ENCODE measurements around the gene GPR107.

The GPR107 gene

GRCh38 chr9:130101915-130102314 lies 48.2 kb downstream of the GPR107 start:
- TF ChIP-seq, protein P1, sequence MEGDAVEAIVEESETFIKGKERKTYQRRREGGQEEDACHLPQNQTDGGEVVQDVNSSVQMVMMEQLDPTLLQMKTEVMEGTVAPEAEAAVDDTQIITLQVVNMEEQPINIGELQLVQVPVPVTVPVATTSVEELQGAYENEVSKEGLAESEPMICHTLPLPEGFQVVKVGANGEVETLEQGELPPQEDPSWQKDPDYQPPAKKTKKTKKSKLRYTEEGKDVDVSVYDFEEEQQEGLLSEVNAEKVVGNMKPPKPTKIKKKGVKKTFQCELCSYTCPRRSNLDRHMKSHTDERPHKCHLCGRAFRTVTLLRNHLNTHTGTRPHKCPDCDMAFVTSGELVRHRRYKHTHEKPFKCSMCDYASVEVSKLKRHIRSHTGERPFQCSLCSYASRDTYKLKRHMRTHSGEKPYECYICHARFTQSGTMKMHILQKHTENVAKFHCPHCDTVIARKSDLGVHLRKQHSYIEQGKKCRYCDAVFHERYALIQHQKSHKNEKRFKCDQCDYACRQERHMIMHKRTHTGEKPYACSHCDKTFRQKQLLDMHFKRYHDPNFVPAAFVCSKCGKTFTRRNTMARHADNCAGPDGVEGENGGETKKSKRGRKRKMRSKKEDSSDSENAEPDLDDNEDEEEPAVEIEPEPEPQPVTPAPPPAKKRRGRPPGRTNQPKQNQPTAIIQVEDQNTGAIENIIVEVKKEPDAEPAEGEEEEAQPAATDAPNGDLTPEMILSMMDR (IDR thresholded peaks at IDR 0.05; ENCODE audit: low read depth, low read length) = no peak
- no peak for DNase-seq (ENCODE audit: extremely low read depth, low read depth)

DNA sequence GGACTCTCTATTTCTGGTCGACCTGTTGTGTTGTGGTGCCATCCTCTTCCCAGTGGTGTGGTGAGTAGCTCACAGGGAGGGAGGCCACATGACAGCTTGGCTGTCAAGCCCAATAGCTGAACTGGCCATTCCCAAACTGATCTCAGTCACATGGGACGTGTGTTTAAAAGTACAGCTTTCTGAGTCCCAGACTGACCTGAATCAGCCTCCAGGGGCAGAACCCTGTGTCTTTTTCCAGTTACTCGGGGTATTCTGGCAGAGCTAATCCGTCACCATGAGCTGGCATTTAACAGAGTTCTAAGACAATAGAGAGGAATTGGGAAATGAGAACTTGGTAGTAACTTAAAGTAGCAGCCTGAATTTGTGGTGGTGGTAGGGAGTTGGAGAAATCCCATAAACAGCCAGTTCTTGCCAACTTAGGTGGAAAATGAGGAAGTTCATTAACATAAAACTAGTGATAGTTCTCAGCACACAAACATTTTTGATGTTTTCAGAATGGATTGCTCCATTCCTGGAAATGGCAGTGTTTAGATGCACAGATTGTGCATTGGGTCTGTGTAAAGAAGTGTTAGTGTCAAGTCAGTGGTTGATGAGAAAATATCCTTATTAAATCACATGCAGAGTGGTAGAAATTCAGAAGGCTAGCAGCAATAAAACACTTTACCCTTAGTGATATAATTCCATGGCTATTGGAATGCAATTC lies 50.9 kb downstream of the GPR107 start:
- no peak for DNase-seq (ENCODE audit: extremely low read depth, low read depth)
- TF ChIP-seq, protein P1 (IDR thresholded peaks at IDR 0.05; ENCODE audit: low read depth, low read length) = no peak

DNA sequence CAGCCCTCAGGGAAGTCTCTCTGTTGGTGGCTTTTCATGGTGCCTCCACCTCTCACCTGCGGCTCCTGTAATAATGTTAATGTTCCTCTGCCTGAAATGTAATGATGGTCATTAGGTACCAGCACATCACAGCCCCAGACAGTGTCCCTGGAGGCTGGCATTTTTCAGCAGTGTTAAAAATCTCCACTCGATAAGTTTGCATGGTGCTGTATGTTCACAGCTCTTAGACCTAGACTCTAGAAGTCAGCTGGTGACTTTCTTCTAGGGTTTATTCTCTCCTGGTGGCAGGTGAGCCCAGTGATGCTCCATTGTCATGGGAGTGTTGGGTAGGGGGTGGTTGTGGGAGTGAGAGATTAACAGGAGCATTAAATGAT lies 53.1 kb downstream of the GPR107 start:
- DNase-seq (ENCODE audit: extremely low read depth, low read depth) = no peak
- TF ChIP-seq, protein P1 (IDR thresholded peaks at IDR 0.05; ENCODE audit: low read depth, low read length) = no peak

DNA sequence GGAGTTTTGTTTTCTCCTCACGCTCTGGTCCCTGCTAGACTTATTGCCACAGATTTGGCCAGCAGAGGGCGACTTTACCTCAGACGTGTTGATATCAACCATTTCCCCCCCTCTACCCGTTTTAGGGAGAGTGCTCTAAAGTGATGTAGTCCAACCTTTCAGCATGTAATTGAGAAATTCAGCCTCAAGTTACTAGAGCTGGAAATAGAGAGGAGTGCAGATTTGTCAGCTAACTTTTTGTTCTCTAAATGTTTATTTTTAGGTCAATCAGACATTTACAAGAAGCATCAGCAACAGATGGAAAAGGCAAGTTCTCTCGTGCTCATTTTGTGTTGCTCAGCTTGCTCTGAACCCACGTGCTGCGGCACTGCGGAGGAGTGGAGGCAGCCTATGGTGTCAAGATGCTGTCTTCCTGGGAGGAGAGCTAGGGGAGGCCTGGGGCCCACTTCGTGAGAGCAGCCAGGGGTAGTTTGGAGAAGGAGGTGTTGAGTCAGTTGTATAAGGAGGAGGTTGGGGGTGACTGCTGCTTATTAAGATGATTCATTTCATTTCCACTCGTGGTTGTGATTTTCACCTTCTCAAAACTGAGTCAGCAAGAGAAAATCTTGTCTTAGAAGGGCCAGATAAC lies 53.6 kb downstream of the GPR107 start:
- peak; percentile 67 for DNase-seq (ENCODE audit: extremely low read depth, low read depth)
- TF ChIP-seq, protein P1 (IDR thresholded peaks at IDR 0.05; ENCODE audit: low read depth, low read length) = peak; percentile 78

- TF ChIP-seq, protein P1 (IDR thresholded peaks at IDR 0.05; ENCODE audit: low read depth, low read length) = no peak
Measured at GRCh38 chr9:130107955-130108354, 54.2 kb downstream of the GPR107 start.

GRCh38 chr9:130110166-130110565 lies 56.5 kb downstream of the GPR107 start:
- TF ChIP-seq, protein P1 (IDR thresholded peaks at IDR 0.05; ENCODE audit: low read depth, low read length) = no peak; the same call in 1 of the 2 replicates
- DNase-seq (ENCODE audit: extremely low read depth, low read depth) = no peak

More at GRCh38 chr9:130107955-130108354, 54.2 kb downstream of the GPR107 start:
- no peak for DNase-seq (ENCODE audit: extremely low read depth, low read depth)

GRCh38 chr9:130110596-130111021 lies 56.9 kb downstream of the GPR107 start:
- TF ChIP-seq, protein P1 (IDR thresholded peaks at IDR 0.05; ENCODE audit: low read depth, low read length) = no peak
- DNase-seq (ENCODE audit: extremely low read depth, low read depth) = no peak

All from AG09319 (cell line).